Measurements from ENCODE around the gene CRB1.
"Not testable (repeated sequence)": the region's sequence is repeated elsewhere in the genome, so short reads cannot be mapped to it uniquely, and the experiment has no call there.

The CRB1 gene

GRCh38 chr1:197399755-197400521, 131.9 kb downstream of the CRB1 start:
- DNase-seq (ENCODE audit: low read depth in 2 of 2): peak in 1 of 2 experiments; percentile 12

GRCh38 chr1:197400522-197400902, 132.5 kb downstream of the CRB1 start:
- DNase-seq (ENCODE audit: low read depth in 2 of 2): no peak

GRCh38 chr1:197402189-197402588, 134.1 kb downstream of the CRB1 start:
- no peak for DNase-seq (ENCODE audit: low read depth in 2 of 2)

- DNase-seq (ENCODE audit: low read depth in 2 of 2): not testable (repeated sequence)
These were observed 136.7 kb downstream of the CRB1 start for GRCh38 chr1:197404774-197405173.

- not testable (repeated sequence) for DNase-seq (ENCODE audit: low read depth in 2 of 2)
These were observed 137.6 kb downstream of the CRB1 start for GRCh38 chr1:197405614-197406013.

- no peak for DNase-seq (ENCODE audit: low read depth in 2 of 2)
These were observed 145.5 kb downstream of the CRB1 start for GRCh38 chr1:197413564-197413963.

GRCh38 chr1:197415221-197415620, 147.2 kb downstream of the CRB1 start:
- no peak for DNase-seq (ENCODE audit: low read depth in 2 of 2)

- DNase-seq (ENCODE audit: low read depth in 2 of 2): no peak
These were observed 150.6 kb downstream of the CRB1 start for GRCh38 chr1:197418693-197419092.

GRCh38 chr1:197422993-197423392, 154.9 kb downstream of the CRB1 start:
- DNase-seq (ENCODE audit: low read depth in 2 of 2): no peak

- DNase-seq (ENCODE audit: low read depth in 2 of 2): no peak
These were observed 156.3 kb downstream of the CRB1 start for GRCh38 chr1:197424380-197424779.

GRCh38 chr1:197429372-197429771, 161.3 kb downstream of the CRB1 start:
- DNase-seq (ENCODE audit: low read depth in 2 of 2): no peak

- DNase-seq (ENCODE audit: low read depth in 2 of 2): no peak
These were observed 167.2 kb downstream of the CRB1 start for GRCh38 chr1:197435224-197435623.

GRCh38 chr1:197437601-197438000, 169.5 kb downstream of the CRB1 start:
- no peak for DNase-seq (ENCODE audit: low read depth in 2 of 2)

- peak; percentile 5 to 12 for DNase-seq (ENCODE audit: low read depth in 2 of 2)
These were observed 170.1 kb downstream of the CRB1 start for GRCh38 chr1:197438010-197438790.

GRCh38 chr1:197439708-197440280, 171.7 kb downstream of the CRB1 start:
- DNase-seq (ENCODE audit: low read depth in 2 of 2): no peak

GRCh38 chr1:197440715-197441114, 172.7 kb downstream of the CRB1 start:
- peak in 1 of 2 experiments; percentile 18 for DNase-seq (ENCODE audit: low read depth in 2 of 2)

- DNase-seq (ENCODE audit: low read depth in 2 of 2): peak in 1 of 2 experiments; percentile 32
These were observed 174.0 kb downstream of the CRB1 start for GRCh38 chr1:197441999-197442414.

GRCh38 chr1:197444755-197445154, 176.7 kb downstream of the CRB1 start:
- no peak for DNase-seq (ENCODE audit: low read depth in 2 of 2)

GRCh38 chr1:197448121-197448779, 180.2 kb downstream of the CRB1 start:
- no peak for DNase-seq (ENCODE audit: low read depth in 2 of 2)

GRCh38 chr1:197451381-197451780, 183.3 kb downstream of the CRB1 start:
- DNase-seq (ENCODE audit: low read depth in 2 of 2): peak; percentile 53 to 63

GRCh38 chr1:197453376-197454058, 185.5 kb downstream of the CRB1 start:
- no peak for DNase-seq (ENCODE audit: low read depth in 2 of 2)

Measured in fibroblast of skin of left biceps (primary cell).